Caco-2 (cell line): ENCODE results near the gene RIPOR3. TPM values are rescaled to one million over a fixed set of nuclear protein-coding genes. Genes with fewer than 3 reads are reported as not detected.

Experiments used
- BruUV-seq: library from RNA; stranded (reverse); fragments of 400-500 nt; replicated peaks from 2 replicates; lab custom pipeline; 2021; lab: Mats Ljungman, UMichigan
- CTCF ChIA-PET: fragments of 300-600 bp; sonication (Branson Sonifier 250); formaldehyde crosslinking; loops from one replicate; lab custom pipeline; 2022; ENCODE audit warnings: antibody characterized with exemption; lab: Charles Lee
- POLR2A ChIA-PET: fragments of 300-600 bp; sonication (Branson Sonifier 250); formaldehyde crosslinking; loops from one replicate; lab custom pipeline; 2022; ENCODE audit warnings: antibody characterized with exemption; lab: Charles Lee
- DNase-seq, 2 experiments: peaks; one replicate each; pipeline versions ENCODE4 v3.0.0 to v3.0.0-alpha.2; 2020 to 2022
- H3K27me3 ChIP-seq: replicated peaks from 2 replicates; pipeline ENCODE4 v1.6.0; 2011; ENCODE audit warnings: low read length; ENCODE audit not compliant: control insufficient read depth, insufficient read depth
- H3K36me3 ChIP-seq: 2 replicates; pipeline ENCODE4 v1.5.1; 2011; ENCODE audit warnings: low read length; ENCODE audit not compliant: control insufficient read depth, insufficient read depth
- H3K4me1 ChIP-seq: fragments of 250-450 bp; sonication (Bioruptor Pico); 2 replicates; pipeline ENCODE4 v1.5.1; 2020; ENCODE audit warnings: mild to moderate bottlenecking
- H3K4me3 ChIP-seq: 2 replicates; pipeline ENCODE4 v1.5.1; 2011; ENCODE audit warnings: low read depth, mild to moderate bottlenecking, control low read depth, low read length
- H3K9me3 ChIP-seq: fragments of 250-450 bp; sonication (Bioruptor Pico); 2 replicates; pipeline ENCODE4 v1.5.1; 2020; ENCODE audit warnings: mild to moderate bottlenecking, moderate library complexity
- H3K27ac Mint-ChIP-seq: one replicate; pipeline ENCODE4 v1.8.0; 2022; ENCODE audit warnings: mixed read lengths; ENCODE audit not compliant: unreplicated experiment
- H3K27me3 Mint-ChIP-seq: one replicate; pipeline ENCODE4 v1.8.0; 2022; ENCODE audit warnings: mixed read lengths; ENCODE audit not compliant: insufficient read depth, unreplicated experiment
- H3K36me3 Mint-ChIP-seq: one replicate; pipeline ENCODE4 v1.8.0; 2022; ENCODE audit warnings: mild to moderate bottlenecking, mixed read lengths; ENCODE audit not compliant: insufficient read depth, unreplicated experiment
- H3K4me1 Mint-ChIP-seq: one replicate; pipeline ENCODE4 v1.8.0; 2022; ENCODE audit warnings: low read depth, mixed read lengths; ENCODE audit not compliant: unreplicated experiment
- H3K4me3 Mint-ChIP-seq: one replicate; pipeline ENCODE4 v1.8.0; 2022; ENCODE audit warnings: mild to moderate bottlenecking, moderate library complexity, mixed read lengths; ENCODE audit not compliant: unreplicated experiment
- H3K9me3 Mint-ChIP-seq: one replicate; pipeline ENCODE4 v1.8.0; 2022; ENCODE audit warnings: mixed read lengths; ENCODE audit not compliant: unreplicated experiment
- intact Hi-C: fragments of 100-400 bp; cut with micrococcal nuclease; formaldehyde crosslinking; loops from one replicate; pipeline ENCODE4 v1.10.0; 2022; ENCODE audit not compliant: unreplicated experiment
- total RNA-seq: library from RNA; stranded (reverse); gene quantifications from 2 replicates; pipeline ENCODE4 v1.2.3, GENCODE V29; 2022
- TF ChIP-seq, protein P1 (sequence below), 2 experiments: fragments of 200-600 bp in 1 of 2; IDR thresholded peaks; 1 replicate in 1 of 2; 2 replicates in 1 of 2; pipeline versions ENCODE4 v1.5.1 to v1.8.0; 2011 to 2022; ENCODE audit warnings: antibody characterized with exemption in 1 of 2, control low read depth in 1 of 2, inconsistent platforms in 1 of 2, low read depth in 1 of 2, low read length in 1 of 2, mild to moderate bottlenecking in 1 of 2, moderate library complexity in 1 of 2; ENCODE audit not compliant: insufficient read depth in 1 of 2, severe bottlenecking in 1 of 2, unreplicated experiment in 1 of 2

RIPOR3 gene
- total RNA-seq, 1 experiment from 2014 or later, result 0.18 TPM

DNA sequence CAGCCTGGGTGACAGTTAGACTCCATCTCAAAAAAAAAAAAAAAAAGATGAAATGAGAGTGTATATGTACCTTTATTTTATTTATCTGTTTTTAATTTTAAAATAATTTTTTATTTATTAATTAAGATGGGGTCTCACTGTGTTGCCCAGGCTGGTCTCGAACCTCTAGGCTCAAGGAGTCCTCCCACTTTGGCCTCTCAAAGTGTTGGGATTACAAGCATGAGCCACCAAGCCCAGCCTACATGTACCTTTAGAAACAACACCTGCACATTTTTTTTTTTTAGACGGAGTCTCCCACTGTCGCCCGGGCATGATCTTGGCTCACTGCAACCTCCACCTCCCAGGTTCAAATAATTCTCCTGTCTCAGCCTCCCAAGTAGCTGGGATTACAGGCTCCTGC lies 28.0 kb upstream of the RIPOR3 start:
- no TSS peak for BruUV-seq
- H3K4me1 ChIP-seq, result peaks cover 36% of the 10 kb centered on the region
- peaks cover 33% of the 10 kb centered on the region for H3K4me1 Mint-ChIP-seq

DNA sequence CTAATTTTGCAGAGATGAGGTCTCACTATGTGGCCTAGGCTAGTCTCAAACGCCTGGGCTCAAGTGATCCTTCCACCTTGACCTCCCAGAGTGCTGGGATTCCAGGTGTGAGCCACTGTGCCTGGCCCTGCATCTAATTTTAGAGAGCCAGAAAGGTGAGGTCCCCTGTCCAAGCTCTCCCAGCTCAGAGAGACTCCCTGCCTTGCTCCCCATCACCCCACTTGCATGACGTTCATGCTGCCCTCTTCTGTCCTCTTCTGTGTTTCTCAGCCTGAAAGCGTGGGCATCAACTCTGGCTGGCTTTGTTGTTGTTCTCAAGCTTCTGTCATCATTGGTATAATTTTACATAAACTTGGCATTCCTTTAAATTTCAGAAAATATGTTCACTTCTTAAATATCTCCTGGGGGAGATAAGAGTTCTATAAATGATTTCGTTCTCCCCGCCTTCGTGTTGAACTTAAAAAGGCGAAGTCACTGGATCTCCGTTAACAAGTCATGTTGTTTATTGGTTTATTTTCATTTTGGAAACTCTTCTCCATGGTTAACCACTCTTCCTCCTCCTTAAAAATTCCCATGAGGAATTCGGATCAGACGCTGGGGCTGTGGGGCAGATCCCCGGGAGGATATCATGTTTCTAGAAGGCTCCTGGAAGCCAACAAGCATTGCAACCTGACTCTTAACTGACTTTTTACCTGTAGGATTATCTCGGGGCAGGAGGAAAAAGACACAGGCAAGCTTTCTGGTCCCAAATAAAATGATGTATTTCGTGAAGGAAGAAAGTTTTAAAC lies 26.8 kb upstream of the RIPOR3 start:
- Mint-ChIP-seq H3K4me1 (peaks cover 42% of the 10 kb centered on the region), H3K4me3 (no peak overlapping the region), H3K27ac (peak overlapping the region; percentile 3), H3K36me3 (no peaks in the 10 kb centered on the region), H3K27me3 (no peaks in the 10 kb centered on the region), H3K9me3 (no peaks in the 10 kb centered on the region)
- H3K4me3 ChIP-seq, result no peak overlapping the region
- CTCF ChIA-PET, result interaction anchor here (0.6 to 2.6 kb wide), 10 partner anchors 10 to 130 kb away, joined by 3 to 40 read pairs (median 3); no protein-coding TSS in a partner anchor
- peaks cover 41% of the 10 kb centered on the region for H3K4me1 ChIP-seq
- no peaks in the 10 kb centered on the region for H3K27me3 ChIP-seq
- POLR2A ChIA-PET, result no interaction called here
- no peak for DNase-seq
- TF ChIP-seq, protein P1, sequence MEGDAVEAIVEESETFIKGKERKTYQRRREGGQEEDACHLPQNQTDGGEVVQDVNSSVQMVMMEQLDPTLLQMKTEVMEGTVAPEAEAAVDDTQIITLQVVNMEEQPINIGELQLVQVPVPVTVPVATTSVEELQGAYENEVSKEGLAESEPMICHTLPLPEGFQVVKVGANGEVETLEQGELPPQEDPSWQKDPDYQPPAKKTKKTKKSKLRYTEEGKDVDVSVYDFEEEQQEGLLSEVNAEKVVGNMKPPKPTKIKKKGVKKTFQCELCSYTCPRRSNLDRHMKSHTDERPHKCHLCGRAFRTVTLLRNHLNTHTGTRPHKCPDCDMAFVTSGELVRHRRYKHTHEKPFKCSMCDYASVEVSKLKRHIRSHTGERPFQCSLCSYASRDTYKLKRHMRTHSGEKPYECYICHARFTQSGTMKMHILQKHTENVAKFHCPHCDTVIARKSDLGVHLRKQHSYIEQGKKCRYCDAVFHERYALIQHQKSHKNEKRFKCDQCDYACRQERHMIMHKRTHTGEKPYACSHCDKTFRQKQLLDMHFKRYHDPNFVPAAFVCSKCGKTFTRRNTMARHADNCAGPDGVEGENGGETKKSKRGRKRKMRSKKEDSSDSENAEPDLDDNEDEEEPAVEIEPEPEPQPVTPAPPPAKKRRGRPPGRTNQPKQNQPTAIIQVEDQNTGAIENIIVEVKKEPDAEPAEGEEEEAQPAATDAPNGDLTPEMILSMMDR (IDR thresholded peaks at IDR 0.05; ENCODE audit: insufficient read depth in 1 of 2, low read depth in 1 of 2, low read length in 1 of 2, severe bottlenecking in 1 of 2, unreplicated experiment in 1 of 2), result peak in 1 of 2 experiments; percentile 61
- BruUV-seq, result no TSS peak
- intact Hi-C loops, result no loop called here
- no peaks in the 10 kb centered on the region for H3K36me3 ChIP-seq
- H3K9me3 ChIP-seq, result no peaks in the 10 kb centered on the region

More for the DNA sequence above, 28.0 kb upstream of the RIPOR3 start:
- no peak for DNase-seq
- Mint-ChIP-seq H3K27me3 (no peaks in the 10 kb centered on the region), H3K4me3 (no peak overlapping the region), H3K9me3 (no peaks in the 10 kb centered on the region), H3K36me3 (no peaks in the 10 kb centered on the region), H3K27ac (no peak overlapping the region)
- intact Hi-C loops, result no loop called here
- H3K4me3 ChIP-seq, result no peak overlapping the region
- no peaks in the 10 kb centered on the region for H3K9me3 ChIP-seq
- CTCF ChIA-PET, result interaction anchor here (0.6 to 2.4 kb wide), 2 partner anchors 67 to 93 kb away, joined by 4 to 11 read pairs; no protein-coding TSS in a partner anchor
- POLR2A ChIA-PET, result no interaction called here
- H3K36me3 ChIP-seq, result no peaks in the 10 kb centered on the region
- TF ChIP-seq, protein P1 (IDR thresholded peaks at IDR 0.05; ENCODE audit: insufficient read depth in 1 of 2, low read depth in 1 of 2, low read length in 1 of 2, severe bottlenecking in 1 of 2, unreplicated experiment in 1 of 2), result no peak
- H3K27me3 ChIP-seq, result no peaks in the 10 kb centered on the region

DNA sequence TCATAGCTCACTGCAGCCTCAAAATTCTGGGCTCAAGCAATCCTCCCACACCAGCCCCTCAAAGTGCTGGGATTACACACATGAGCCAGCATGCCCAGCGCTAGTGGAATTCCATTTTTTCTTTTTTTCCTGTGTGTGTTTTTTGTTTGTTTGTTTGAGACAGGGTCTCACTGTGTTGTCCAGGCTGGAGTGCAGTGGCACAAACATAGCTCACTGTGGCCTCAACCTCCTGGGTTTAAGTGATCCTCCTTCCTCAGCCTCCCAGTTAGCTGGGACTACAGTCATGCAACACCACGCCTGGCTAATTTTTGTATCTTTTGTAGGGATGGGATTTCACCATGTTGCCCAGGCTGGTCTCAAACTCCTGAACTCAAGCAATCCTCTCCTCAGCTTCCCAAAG lies 26.0 kb upstream of the RIPOR3 start:
- Histone ChIP-seq H3K27me3 (no peaks in the 10 kb centered on the region), H3K36me3 (no peaks in the 10 kb centered on the region), H3K4me3 (no peak overlapping the region), H3K4me1 (peaks cover 45% of the 10 kb centered on the region), H3K9me3 (no peaks in the 10 kb centered on the region)
- Mint-ChIP-seq H3K4me1 (peaks cover 47% of the 10 kb centered on the region), H3K27ac (no peak overlapping the region), H3K9me3 (no peaks in the 10 kb centered on the region), H3K36me3 (no peaks in the 10 kb centered on the region), H3K27me3 (no peaks in the 10 kb centered on the region), H3K4me3 (no peak overlapping the region)
- ChIA-PET CTCF (interaction anchor here (0.6 to 2.6 kb wide), 14 partner anchors 8 to 503 kb away, joined by 3 to 40 read pairs (median 3); no protein-coding TSS in a partner anchor), POLR2A (no interaction called here)
- intact Hi-C loops, result no loop called here
- TF ChIP-seq, protein P1 (IDR thresholded peaks at IDR 0.05; ENCODE audit: insufficient read depth in 1 of 2, low read depth in 1 of 2, low read length in 1 of 2, severe bottlenecking in 1 of 2, unreplicated experiment in 1 of 2), result no peak
- DNase-seq, result no peak
- no TSS peak for BruUV-seq
